Stimulated activated effector memory CD8-positive, alpha-beta T cell treated with anti-CD3 and anti-CD28 coated beads, Interleukin-12 subunit alpha, Interleukin-12 subunit beta, amount 100 ng/mL, for 72 hours (primary cell): ENCODE data around the gene PGAM2.
"Not testable (repeated sequence)": the region's sequence is repeated elsewhere in the genome, so short reads cannot be mapped to it uniquely, and the experiment has no call there.

Source experiments
- ATAC-seq: fragments of 150-1000 bp; cut with Tn5 transposase; 2 replicates; pipeline ENCODE4 v1.10.0; 2021
- DNase-seq, 2 donors: peaks; one replicate each; pipeline ENCODE4 v3.0.0; 2021 to 2022; ENCODE audit warnings: low spot score in 2 of 2
- H3K27ac Mint-ChIP-seq: one replicate; pipeline ENCODE4 v1.8.0; 2022; ENCODE audit warnings: mild to moderate bottlenecking, mixed read lengths
- H3K36me3 Mint-ChIP-seq: one replicate; pipeline ENCODE4 v1.8.0; 2022; ENCODE audit warnings: mild to moderate bottlenecking, mixed read lengths
- H3K4me1 Mint-ChIP-seq: one replicate; pipeline ENCODE4 v1.8.0; 2022; ENCODE audit warnings: mixed read lengths
- H3K4me3 Mint-ChIP-seq: one replicate; pipeline ENCODE4 v1.8.0; 2022; ENCODE audit warnings: mild to moderate bottlenecking, mixed read lengths
- H3K9me3 Mint-ChIP-seq: one replicate; pipeline ENCODE4 v1.8.0; 2022; ENCODE audit warnings: mixed read lengths

PGAM2 gene

GRCh38 chr7:44018857-44019807 lies 46.2 kb downstream of the PGAM2 start:
- not testable (repeated sequence) for H3K9me3 Mint-ChIP-seq, H3K4me1 Mint-ChIP-seq
- Mint-ChIP-seq H3K36me3 (peaks cover 21% of the 10 kb centered on the region), H3K27ac (peak overlapping the region; percentile 90), H3K4me3 (peak overlapping the region; percentile 78)
- ATAC-seq, result peak; percentile 95
- DNase-seq, result peak; percentile 99 to 100

GRCh38 chr7:44015090-44015489 lies 50.3 kb downstream of the PGAM2 start:
- H3K27ac Mint-ChIP-seq, ATAC-seq, H3K4me3 Mint-ChIP-seq, DNase-seq, H3K4me1 Mint-ChIP-seq, H3K9me3 Mint-ChIP-seq: not testable (repeated sequence)
- peaks cover 49% of the 10 kb centered on the region for H3K36me3 Mint-ChIP-seq
